ENCODE data around the gene NPPB.

- TF ChIP-seq CTCF (IDR thresholded peaks at IDR 0.05; ENCODE audit: poor library complexity) (no peak), EZH2 (IDR thresholded peaks at IDR 0.05; ENCODE audit: borderline replicate concordance) (no peak)
Measured at GRCh38 chr1:11872545-11872944, 13.8 kb upstream of the NPPB start.

All from hepatocyte (in vitro differentiated cells).